ENCODE measurements around the gene FAM83G.
A peak's percentile ranks its signal among the peaks of the same experiment; 100 is the strongest.
"Not testable (repeated sequence)": the region's sequence is repeated elsewhere in the genome, so short reads cannot be mapped to it uniquely, and the experiment has no call there.

FAM83G gene

GRCh38 chr17:19031729-19032128 is 27.2 kb upstream of the FAM83G start:
- TF ChIP-seq CTCF (IDR thresholded peaks at IDR 0.05; ENCODE audit: control insufficient read depth, extremely low read depth, insufficient read depth) = peak; percentile 59
- not testable (repeated sequence) for DNase-seq (ENCODE audit: low read depth); H3K4me3 ChIP-seq (ENCODE audit: low read depth, low read length)

GRCh38 chr17:19030771-19031449 is 26.3 kb upstream of the FAM83G start:
- DNase-seq (ENCODE audit: low read depth); H3K4me3 ChIP-seq (ENCODE audit: low read depth, low read length): not testable (repeated sequence)

GRCh38 chr17:19029740-19030139 is 25.2 kb upstream of the FAM83G start:
- H3K4me3 ChIP-seq (ENCODE audit: low read depth, low read length); DNase-seq (ENCODE audit: low read depth): not testable (repeated sequence)

- not testable (repeated sequence) for H3K4me3 ChIP-seq (ENCODE audit: low read depth, low read length); DNase-seq (ENCODE audit: low read depth)
Observed at GRCh38 chr17:19028671-19029070, 24.1 kb upstream of the FAM83G start.

GRCh38 chr17:19024101-19025078 is 19.8 kb upstream of the FAM83G start:
- TF ChIP-seq CTCF (IDR thresholded peaks at IDR 0.05; ENCODE audit: control insufficient read depth, extremely low read depth, insufficient read depth) = no peak
- H3K4me3 ChIP-seq (ENCODE audit: low read depth, low read length) = no peak overlapping the region
- no peak for DNase-seq (ENCODE audit: low read depth)

GRCh38 chr17:19023209-19023999 is 18.8 kb upstream of the FAM83G start:
- no peak for TF ChIP-seq CTCF (IDR thresholded peaks at IDR 0.05; ENCODE audit: control insufficient read depth, extremely low read depth, insufficient read depth)
- no peak overlapping the region for H3K4me3 ChIP-seq (ENCODE audit: low read depth, low read length)
- DNase-seq (ENCODE audit: low read depth) = no peak

- no peak for TF ChIP-seq CTCF (IDR thresholded peaks at IDR 0.05; ENCODE audit: control insufficient read depth, extremely low read depth, insufficient read depth)
- DNase-seq (ENCODE audit: low read depth) = no peak
- no peak overlapping the region for H3K4me3 ChIP-seq (ENCODE audit: low read depth, low read length)
Observed at GRCh38 chr17:19022747-19023146, 18.2 kb upstream of the FAM83G start.

- H3K4me3 ChIP-seq (ENCODE audit: low read depth, low read length) = no peak overlapping the region
- DNase-seq (ENCODE audit: low read depth) = no peak
- TF ChIP-seq CTCF (IDR thresholded peaks at IDR 0.05; ENCODE audit: control insufficient read depth, extremely low read depth, insufficient read depth) = no peak
Observed at GRCh38 chr17:19022128-19022527, 17.6 kb upstream of the FAM83G start.

Data from LNCaP clone FGC (cell line).